GM18861 (cell line): ENCODE results near the gene ZNF552.
"Not testable (repeated sequence)": the region's sequence is repeated elsewhere in the genome, so short reads cannot be mapped to it uniquely, and the experiment has no call there.

Experiments used
- ATAC-seq: cut with Tn5 transposase; IDR thresholded peaks from one replicate; pipeline ENCODE4 v1.9.1; 2021; ENCODE audit not compliant: unreplicated experiment

The ZNF552 gene

DNA sequence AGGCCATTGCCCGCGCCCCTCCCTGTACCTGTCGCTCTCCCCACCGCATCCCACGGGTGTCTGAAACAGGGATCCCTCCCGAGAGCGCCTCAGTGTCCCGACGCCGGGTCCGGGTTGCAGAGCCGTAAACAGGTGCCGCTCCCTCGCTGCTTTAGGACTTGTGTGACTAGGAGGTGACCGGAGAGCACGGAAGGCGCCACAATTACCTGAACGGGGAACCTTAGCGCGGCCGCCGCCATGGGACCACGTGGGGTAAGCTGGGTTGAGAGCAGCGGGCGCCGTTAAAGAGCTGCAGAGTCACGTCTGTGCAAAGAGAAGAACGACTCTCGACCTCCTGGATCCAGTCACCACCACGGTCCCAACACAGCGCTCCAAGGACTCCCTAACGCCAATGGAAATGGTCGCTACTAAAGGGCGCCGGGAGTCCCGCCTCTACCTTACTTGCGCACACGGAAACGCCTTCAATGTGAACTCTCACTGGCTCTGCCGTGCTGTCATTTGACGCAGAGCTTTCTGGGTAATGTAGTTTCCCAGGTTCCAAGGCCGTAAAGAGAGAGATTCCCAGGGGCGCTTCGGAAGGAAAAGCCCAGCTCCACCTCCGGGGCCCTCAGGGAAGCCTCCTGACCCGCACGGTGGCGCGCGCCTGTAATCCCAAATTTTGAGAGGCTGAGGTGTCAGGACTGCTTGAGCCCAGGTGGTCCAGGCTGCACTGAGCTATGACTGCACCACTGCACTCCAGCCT lies at the start of gene ZNF552:
Gene ZNF552, minus strand, starts transcription at position 409 of the 742 bp plus-strand sequence. Its CDS starts 170 bp downstream, at position 239.
- peak; percentile 73 for ATAC-seq

DNA sequence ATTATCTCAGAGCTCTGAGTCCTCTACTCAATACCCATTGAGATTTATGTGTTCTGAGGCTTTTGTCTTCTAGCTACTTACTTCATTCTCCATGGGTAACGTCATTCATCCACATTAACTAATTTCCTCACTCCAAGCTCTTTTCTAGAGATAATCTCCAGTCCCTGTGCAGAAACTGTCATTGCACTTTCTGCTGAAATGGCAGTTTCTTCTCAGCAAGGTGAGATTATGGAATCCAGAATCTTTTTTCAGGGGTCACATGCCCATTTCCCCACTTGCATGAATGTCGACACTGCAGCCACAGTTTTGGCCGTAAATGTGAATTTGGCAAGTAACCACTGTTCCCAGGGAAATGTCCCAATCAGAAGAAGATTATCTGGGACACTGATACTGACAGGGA lies 47.6 kb upstream of the ZNF552 start:
- ATAC-seq = not testable (repeated sequence)

DNA sequence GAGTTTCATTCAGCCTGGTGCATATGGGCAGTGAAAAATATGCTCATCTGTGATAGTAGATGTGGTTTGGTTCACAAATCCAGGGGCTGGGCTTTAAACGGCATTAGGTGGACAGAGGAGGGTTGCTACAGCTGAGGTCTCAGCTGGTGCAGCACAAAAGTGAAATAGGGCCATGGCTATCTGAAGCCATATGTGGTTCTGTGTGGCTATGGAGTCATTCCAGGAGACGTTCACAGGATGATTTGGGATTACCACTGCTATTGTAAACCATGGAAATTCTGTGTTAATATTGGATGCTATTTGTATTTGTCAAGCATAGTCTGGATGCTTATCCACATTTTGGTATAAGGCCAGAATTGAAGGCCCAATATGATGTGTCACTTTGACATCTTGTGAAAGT lies 39.4 kb upstream of the ZNF552 start:
- ATAC-seq = not testable (repeated sequence)

DNA sequence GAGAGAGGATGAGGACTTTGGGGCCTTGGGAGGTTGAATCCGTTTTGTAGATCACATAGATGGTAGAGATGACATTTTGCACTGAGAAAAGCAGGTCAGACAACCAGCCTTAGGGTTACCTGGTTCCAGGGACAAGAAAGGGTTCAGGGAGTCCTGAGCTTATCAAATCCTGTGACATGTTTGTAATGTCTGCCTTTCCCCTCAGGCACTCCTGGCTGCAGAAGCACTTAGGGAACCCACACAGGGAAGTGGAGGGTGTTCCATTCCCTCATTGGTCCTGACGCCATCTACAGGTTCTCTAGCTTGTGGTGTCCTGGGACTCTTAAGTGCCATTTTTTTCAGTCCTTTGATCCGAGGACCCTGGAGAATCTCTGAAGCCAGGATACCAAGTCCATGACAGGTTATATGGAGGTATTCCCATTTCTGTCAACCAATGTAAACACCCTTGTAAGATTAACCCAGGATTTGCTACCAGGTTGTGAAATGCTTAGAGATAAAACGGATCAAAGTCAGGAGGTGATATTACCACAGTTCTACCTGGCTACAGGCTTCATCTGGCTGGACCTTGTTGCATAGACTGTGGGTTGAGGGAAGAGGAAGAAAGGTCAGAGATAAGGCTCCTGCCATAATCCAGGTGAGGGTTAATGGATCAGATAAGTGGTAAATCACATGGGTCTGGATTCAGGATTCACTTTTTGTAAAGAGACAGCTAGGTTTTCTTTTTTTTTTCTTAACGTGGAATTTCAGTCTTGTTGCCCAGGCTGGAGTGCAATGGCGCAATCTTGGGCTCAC lies 37.3 kb upstream of the ZNF552 start:
- ATAC-seq = not testable (repeated sequence)

DNA sequence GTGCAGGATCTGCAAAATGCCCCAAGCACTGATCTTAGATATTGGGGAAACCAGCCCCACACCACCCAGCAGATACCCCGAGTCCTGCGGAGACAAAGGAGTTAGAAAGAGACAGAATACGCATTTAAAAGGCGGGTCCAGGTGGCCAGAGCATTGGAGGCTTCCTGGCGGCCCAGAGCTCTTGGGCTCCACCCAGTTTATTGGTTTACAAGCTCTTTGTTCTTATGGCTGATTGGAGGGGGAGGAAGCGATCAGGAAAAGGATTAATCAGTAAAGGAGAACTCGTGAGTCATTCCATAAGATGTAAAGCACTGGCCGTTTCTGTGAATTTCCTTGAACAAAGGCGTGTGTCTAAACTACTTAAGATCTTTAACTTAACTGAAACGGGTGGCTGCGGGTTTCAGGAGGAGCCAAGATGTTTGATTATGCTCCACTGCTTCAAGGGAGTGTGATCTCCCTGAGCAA lies 35.9 kb upstream of the ZNF552 start:
- ATAC-seq = no peak

DNA sequence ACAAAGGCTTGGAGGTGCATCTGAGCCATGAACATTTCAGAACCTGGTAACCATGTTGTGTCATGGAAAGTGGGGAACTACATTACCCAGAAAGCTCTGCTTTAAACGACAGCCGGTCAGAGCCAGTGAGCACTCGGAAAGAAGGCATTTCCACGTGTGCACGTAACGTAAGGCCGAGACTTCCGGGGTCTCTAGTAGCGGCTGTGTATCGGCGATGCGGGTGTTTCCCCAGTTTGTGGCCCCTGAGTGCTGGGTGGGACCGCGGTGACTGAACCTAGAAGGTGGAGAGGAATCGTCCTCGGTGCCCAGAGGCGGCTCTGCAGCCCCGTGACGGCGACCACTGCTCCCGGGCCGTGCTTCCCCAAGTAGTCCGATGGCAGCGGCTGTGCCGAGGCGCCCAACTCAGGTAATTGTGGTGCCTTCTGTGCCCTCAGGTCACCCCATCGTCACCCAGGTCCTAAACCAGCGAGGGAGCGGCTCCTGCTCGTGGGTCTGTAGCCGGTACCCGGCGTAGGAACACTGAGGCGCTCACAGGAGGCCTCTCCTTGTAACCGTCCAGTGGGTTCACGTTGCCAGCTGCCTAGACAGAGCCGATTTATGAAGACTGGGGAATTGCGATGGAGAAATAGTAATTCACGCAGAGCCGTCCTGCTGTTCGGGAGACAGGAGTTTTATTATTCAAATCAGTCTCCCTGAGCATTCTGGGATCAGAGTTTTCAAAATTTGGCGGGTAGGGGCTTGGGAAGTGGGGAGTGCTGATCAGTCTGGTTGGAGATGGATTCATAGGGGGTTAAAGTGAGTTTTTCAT lies 35.2 kb upstream of the ZNF552 start, which contains the start of gene ZNF587:
Gene ZNF587, plus strand, starts transcription at position 194 of the 808 bp plus-strand sequence. Its CDS starts 180 bp downstream, at position 374.
- ATAC-seq = peak; percentile 81

DNA sequence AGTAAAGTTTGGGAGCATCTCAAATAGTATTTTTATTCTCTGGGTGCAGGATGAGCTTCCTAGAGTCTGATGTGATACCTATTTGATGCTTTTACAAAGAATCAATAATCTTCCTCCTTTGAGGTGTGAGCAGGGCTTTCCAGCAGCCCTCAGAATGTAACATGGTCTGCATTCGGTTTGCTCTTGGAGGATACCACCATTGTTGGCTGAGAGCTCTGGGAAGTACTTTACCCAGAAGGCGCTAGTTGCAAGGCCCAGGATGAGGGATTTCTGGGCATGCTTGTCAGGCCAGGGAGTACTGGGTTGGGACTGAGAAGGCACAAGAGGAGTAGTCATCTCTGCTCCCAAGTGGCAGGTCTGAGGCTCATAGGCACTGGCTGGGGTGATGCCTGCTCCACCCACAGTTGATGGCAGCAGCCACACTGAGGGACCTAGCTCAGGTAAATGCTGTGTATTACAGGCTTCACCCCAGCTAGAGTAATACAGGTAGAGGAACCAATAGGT lies 34.5 kb upstream of the ZNF552 start:
- peak; percentile 8 for ATAC-seq

DNA sequence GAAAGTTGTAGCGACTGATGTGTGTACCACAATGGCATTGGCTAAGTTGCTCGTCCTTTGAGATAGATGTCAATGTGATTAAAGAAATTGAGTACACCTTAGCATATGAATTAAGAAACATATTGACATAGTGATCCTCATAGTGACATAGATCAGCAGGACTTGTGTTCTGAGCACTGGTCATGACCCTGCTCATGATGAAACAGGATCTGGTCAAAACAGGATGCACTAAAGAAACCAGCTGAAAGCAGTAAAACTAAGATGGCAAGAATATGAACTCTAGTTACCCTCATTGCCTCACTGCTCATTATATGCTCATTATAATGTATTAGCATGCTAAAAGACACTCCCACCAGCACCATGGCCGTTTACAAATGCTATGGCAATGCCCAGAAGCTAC lies 32.5 kb upstream of the ZNF552 start:
- not testable (repeated sequence) for ATAC-seq

DNA sequence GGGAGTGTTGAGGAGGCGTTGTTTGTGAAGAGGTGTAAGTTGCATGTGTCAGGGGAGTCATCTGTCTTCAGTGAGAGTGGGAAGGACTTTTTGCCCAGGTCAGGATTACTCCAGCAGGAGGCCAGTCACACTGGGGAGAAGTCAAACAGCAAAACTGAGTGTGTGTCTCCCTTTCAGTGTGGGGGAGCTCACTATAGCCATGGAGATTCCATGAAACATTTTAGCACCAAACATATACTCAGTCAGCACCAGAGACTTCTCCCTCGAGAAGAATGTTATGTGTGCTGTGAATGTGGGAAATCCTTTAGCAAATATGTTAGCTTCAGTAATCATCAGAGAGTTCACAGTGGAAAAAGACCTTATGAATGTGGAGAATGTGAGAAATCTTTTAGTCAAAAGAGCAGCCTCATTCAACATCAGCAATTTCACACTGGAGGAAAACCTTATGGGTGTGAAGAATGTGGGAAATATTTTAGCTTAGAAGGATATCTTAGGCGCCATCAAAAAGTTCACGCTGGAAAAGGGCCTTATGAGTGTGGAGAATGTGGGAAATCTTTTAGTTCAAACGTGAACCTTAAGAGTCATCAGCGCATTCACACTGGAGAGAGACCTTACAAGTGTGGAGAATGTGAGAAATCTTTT lies 26.5 kb upstream of the ZNF552 start:
- ATAC-seq = no peak

DNA sequence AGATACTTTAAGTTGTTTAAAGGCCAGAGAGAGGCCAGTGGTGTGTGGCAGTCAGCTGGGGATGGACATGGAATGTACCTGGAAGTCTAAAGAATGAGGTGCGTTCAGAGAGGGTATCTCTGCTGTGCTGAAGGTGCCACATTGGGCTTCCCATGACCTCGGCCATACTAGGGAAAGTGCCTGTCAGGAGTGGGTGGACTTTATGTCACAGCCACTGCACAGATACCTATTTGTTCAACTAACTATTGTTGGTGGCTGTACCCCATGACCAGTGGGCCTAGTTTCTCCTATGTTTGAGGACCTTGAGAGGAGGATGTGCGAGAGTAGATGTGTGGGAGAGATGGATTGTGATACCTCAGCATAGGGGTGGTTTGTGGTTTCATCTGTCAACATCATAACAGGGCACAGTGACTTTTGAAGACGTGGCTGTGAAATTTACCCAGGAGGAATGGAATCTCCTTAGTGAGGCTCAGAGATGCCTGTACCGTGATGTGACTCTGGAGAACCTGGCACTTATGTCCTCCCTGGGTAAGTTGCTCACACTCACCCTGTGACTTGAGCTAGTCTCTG lies 24.0 kb upstream of the ZNF552 start:
- ATAC-seq = not testable (repeated sequence)

DNA sequence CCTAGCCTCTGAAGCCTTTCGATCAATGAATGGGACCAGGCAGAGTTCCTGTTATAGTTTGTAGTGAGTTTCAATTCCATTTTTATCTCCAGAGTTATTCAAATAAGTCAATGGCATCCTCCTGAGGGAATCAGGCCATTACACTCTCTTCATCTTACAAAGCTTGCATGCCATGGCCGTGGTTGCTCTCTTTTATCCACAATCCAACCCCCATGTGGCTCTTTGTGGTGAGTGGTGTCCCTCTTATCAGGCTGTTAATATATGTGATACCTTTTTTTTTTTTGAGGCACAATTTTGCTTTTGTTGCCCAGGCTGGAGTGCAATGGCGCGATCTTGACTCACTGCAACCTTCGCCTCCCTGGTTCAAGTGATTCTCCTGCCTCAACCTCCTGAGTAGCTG lies 22.3 kb upstream of the ZNF552 start:
- ATAC-seq = not testable (repeated sequence)

DNA sequence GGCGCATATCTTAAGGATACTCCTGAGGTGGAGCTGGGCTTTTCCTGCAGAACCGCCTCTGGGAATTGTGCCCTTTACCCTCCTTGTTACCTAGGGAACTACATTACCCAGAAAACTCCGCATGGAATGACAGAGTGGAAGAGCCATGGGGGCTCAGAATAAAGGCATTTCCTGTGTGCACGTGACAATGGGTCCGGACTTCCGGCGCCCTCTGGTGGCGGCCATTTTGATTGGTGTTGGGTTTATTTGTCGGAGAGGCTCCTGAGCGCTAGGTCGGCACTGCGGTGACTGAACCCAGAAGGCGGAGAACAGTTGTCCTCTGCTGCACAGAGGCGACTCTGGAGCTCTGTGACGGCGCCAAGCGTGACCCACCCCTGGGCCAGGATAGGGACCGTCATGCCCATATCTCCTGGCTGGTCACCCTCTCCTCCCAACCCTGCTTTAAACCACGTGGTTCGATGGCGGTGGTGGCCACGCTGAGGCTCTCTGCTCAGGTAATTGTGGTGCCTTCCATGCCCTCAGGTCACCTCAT lies 15.4 kb upstream of the ZNF552 start, which contains the start of gene ZNF587B:
Gene ZNF587B, plus strand, starts transcription at position 229 of the 532 bp plus-strand sequence. Its CDS starts 230 bp downstream, at position 459.
- ATAC-seq = no peak

DNA sequence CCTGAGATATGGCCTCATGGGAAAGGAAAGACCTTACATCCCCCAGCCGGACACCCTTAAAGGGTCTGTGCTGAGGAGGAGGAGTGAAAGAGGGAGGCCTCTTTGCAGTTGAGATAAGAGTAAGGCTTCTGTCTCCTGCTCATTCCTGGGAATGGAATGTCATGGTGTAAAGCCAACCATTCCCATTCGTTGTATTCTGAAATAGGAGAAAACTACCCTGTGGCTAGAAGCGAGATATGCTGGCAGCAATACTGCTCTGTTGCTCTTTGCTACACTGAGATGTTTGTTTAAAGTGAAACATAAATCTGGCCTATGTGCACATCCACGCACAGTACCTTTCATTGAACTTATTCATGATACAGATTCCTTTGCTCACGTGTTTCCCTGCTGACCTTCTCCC lies 14.6 kb upstream of the ZNF552 start:
- no peak for ATAC-seq

DNA sequence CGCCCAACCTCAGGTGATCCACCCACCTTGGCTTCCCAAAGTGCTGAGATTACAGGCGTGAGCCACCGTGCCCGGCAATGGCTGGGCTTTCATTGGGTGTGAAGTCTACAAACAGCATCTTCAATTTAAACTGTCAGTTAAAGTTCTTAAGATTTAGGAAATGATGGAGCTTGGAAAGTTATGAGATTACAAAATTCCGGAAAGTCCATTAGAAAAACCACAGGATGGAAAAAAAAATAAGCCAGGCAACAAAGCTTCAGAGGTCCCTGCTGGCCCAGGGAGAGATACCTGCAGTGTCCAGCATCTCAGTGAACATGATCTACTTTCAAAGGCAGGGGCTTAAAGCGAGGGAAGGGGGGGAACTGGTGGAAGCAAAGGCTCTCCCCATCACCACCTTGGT lies 10.8 kb upstream of the ZNF552 start:
- ATAC-seq = no peak

DNA sequence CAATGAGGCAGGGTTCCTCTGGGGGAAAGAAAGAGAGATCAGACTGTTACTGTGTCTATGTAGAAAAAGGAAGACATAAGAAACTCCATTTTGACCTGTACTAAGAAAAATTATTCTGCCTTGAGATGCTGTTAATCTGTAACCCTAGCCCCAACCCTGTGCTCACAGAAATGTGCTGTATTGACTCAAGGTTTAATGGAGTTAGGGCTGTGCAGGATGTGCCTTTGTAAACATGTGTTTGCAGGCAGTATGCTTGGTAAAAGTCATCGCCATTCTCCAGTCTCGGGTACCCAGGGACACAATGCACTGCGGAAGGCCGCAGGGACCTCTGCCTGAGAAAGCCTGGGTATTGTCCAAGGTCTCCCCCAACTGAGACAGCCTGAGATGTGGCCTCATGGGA lies 8.9 kb upstream of the ZNF552 start:
- not testable (repeated sequence) for ATAC-seq

DNA sequence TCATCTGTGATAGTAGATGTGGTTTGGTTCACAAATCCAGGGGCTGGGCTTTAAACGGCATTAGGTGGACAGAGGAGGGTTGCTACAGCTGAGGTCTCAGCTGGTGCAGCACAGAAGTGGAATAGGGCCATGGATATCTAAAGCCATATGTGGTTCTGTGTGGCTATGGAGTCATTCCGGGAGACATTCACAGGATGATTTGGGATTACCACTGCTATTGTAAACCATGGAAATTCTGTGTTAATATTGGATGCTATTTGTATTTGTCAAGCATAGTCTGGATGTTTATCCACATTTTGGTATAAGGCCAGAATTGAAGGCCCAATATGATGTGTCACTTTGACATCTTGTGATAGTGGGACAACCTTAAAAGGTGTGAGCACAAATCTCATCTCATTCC lies 8.4 kb upstream of the ZNF552 start:
- not testable (repeated sequence) for ATAC-seq

DNA sequence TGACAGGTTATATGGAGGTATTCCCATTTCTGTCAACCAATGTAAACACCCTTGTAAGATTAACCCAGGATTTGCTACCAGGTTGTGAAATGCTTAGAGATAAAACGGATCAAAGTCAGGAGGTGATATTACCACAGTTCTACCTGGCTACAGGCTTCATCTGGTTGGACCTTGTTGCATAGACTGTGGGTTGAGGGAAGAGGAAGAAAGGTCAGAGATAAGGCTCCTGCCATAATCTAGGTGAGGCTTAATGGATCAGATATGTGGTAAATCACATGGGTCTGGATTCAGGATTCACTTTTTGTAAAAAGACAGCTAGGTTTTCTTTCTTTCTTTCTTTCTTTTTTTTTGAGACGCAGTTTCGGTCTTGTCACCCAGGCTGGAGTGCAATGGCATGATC lies 6.8 kb upstream of the ZNF552 start:
- ATAC-seq = not testable (repeated sequence)

DNA sequence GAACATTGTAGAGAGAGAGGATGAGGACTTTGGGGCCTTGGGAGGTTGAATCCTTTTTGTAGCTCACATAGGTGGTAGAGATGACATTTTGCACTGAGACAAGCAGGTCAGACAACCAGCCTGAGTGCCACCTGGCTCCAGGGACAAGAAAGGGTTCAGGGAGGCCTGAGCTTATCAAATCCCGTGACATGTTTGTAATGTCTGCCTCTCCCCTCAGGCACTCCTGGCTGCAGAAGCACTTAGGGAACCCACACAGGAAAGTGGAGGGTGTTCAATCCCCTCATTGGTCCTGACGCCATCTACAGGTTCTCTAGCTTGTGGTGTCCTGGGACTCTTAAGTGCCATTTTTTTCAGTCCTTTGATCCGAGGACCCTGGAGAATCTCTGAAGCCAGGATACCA lies 6.4 kb upstream of the ZNF552 start:
- ATAC-seq = not testable (repeated sequence)

DNA sequence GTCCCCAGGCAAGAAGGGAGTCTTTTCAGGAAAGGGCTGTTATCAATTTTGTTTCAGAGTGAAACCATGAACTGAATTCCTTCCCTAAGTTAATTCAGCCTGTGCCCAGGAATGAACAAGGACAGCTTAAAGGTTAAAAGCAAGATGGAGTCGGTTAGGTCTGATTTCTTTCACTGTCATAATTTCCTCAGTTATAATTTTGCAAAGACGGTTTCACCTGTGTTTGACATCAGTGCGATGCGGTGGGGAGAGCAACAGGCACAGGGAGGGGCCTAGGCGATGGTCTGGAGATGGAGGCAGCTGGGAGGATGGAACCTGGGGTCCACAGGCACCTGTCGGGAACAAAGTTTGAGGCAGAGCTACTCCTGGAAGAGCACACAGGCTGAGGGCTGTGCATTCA lies 5.9 kb upstream of the ZNF552 start:
- no peak for ATAC-seq
